ENCODE results near the gene BACH2.

DNA sequence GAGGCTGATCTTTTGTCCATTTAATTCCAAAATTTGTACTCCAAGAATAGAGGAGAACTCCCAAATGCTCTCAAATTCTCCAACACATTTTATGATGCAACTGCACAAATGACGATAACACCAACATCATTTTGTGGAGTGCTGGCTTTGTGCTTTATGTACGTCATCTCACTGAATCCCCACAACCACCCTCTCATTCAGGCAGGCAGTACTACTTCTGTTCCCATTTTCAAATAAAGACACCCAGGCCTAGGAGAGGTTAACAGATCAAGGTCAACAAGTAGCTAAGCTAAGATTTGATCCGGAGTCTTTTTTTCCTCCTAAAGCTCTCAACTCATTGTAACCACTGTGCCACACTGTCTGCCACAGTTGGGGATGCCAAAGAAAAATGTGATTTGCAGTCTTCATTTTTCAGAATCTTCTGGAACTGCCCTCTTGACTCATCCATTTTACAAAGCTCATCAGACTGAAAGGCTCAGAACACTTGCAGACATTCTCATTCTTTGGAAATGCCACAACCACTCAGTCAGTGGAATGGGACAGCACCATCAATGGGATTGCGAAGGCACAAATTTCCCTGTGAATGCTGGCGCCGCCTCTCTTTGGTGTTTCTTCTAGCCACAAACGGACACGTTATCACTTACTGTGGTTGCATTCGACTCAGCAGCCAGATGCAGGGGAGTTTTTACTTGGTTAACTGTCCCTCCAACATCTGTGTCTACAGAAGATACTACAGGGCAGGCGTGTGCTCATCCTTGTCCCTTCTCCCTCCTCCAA, 217.9 kb downstream of the BACH2 start:
- TF ChIP-seq EZH2 (IDR thresholded peaks at IDR 0.05; ENCODE audit: low read length, missing control alignments) (no peak), CTCF (conservative IDR thresholded peaks at IDR 0.05 in 1 of 2, IDR thresholded peaks at IDR 0.05 in 1 of 2; ENCODE audit: low read depth in 1 of 2, low read length in 2 of 2) (no peak)

Data from fibroblast of lung (primary cell).